ENCODE results near the gene ATP6V1G2.
"Not testable (repeated sequence)": the region's sequence is repeated elsewhere in the genome, so short reads cannot be mapped to it uniquely, and the experiment has no call there.

Gene ATP6V1G2

DNA sequence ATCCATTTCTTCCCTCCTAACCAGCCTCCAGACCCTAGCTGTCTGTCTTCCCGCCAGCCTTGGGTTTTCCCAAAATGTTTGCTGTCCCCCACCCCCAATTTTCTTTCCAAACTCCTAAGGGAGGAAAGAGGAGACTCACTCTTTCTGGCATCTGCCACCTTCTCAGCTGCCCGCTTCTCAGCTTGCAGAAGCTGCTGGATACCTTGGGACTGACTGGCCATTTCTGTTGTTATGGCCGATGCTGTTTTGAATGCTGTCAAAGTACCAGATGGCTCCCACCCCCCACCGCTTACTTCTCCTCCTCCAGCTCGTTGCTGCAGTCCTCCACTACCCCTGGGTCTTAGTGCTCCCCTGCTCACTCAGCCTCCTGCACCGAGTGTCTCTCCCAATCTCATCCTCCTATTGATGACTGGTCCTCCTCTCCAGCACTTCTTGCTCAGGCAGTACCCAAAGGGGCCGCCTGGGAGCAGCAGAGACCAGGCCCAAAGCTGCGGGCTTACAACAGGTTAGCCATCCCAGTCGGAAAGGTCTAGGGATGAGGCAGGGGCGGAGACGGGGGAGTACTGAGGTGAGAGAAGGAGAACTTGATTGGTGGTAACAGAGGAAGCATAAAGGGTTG is at the start of gene ATP6V1G2:
ATP6V1G2 (minus strand) TSS at position 270 of the 619 bp plus-strand sequence; CDS start at position 221, 49 bp downstream.
- no peak for DNase-seq (ENCODE audit: low read depth)

DNA sequence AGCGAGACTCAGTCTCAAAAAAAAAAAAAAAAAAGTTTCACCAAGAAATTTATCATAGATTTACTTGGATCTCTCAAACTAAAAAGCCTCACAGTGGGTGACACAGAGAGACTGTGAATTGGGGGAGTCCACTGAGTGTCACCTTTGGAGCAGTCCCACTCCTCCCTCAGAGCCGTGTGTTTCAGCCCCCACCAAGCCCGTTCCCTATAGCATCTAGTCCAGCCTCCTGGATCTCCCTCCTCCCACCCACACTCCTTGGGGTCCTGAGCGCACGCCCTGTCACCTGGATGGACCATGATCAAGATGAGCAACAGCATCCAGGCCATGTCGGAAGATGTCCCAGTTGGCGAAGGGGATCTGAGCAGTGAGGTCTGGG is 46.0 kb upstream of the ATP6V1G2 start:
- no peak for DNase-seq (ENCODE audit: low read depth)

DNA sequence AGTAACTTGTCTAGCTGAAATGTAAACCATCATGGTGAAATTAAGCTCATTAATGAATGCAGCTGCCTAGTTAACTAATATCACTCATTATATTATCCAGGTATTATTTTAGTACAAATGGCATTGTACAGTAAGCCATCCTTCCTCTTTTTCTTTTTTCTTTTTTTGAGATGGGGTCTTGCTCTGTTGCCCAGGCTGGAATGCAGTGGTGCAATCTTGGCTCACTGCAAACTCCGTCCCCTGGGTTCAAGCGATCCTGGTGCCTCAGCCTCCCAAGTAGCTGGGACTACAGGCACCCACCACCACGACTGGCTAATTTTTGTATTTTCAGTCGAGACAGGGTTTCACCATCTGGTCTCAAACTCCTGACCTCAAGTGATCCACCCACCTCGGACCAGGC is 44.3 kb upstream of the ATP6V1G2 start:
- not testable (repeated sequence) for DNase-seq (ENCODE audit: low read depth)

DNA sequence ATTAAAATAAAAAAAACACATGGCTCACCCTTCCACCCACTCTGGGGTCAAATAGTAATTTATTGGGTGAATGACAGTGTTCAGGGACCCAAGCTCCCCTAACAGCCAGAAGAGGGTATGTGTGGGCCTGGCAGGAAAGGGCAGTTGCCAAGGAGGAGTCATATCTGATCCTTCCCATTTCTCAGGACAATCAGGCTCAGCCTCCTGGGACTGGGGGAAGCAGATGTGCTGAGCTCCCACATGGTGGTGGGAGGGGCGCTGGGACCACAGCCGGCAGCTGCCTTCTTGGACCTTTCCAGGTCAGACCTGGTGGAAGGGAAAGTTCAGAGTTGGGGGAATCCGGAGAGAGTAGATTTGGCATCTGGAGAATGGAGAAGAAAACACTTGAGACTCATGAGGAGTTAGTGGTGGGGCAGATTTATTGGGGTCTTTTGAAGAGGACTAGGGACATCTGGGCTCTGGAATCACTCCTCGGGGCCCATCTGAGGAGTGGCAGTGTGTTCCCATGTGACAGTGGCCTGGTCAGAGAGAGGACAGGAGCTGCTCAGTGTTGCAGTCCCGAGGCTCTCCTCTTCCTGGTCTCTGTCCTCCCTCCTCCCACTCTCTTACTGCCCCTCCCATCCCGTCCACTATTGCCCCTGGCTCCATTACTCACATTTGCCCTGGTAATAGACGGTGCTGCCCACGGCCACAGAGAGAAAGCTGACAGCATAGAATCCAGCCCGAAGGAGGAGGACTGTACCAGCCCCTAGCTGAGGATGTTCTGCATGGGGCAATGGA is 42.7 kb upstream of the ATP6V1G2 start:
- DNase-seq (ENCODE audit: low read depth): no peak

DNA sequence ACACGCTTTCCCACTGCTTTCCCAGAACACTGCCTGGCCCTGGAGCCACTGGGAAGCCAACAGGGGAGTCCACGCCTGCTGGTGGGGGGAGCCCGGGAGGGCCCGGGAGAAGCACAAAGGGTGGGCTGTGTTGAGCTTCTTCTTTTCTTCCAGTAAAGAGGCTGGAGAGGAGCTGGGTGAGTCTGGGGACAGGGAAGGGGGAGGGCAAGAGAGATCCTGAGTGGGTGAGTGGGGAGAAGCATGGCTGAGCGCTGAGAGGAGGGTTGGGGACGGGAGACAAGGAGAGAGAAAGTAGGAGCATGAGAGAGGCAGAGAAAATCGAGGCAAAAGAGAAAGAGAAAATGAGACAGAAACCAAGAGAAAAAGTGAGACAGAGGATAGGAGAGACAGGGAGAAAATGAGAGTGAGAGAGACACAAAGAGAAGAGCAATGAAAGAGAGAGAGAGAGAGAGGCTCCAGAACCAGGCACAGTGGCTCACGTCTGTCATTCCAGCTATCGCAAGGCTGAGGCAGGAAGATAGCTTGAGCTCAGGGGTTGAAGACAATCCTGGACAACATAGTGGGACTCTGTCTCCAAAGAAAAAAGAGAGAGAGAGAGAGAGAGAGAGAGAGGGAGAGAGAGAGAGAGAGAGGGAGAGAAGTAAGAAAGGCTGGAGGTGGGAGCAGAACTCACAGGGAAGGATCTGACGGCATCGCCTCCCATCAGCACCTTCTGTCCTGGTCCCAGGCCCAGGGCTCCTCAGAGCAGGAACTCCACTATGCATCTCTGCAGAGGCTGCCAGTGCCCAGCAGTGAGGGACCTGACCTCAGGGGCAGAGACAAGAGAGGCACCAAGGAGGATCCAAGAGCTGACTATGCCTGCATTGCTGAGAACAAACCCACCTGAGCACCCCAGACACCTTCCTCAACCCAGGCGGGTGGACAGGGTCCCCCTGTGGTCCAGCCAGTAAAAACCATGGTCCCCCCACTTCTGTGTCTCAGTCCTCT is 41.7 kb upstream of the ATP6V1G2 start:
- DNase-seq (ENCODE audit: low read depth): no peak

DNA sequence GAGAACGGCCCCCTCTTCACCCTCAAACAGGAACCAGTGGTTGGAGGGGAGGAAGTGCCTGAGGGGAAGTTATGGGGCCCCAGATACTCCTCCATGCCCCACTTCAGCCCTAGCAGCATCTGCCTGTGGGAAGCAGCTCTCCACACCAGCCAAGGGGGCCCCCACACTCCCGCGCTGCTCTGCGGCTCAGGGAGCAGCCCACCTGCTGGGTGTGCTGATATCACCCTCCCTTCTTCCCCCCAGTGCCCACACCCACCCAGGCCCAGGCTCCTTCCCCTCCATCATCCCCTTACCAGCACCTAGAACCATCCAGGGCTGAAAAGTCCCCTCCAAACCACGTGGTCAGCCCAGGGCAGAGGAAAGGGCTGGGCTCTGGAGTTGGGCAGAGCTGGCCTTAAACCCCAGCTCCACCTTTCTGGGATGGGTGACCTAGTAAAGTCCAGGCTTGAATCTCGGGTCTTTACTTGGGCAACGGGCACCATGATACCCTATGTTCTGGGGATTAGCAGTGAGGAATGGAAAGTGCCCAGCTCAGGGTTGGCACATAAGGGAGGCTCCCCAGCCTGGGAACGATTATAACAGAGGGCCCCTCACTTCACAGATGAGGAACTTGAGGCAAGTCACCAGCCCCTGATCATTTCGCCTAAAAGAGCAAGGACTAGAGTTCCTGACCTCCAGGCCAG is 40.3 kb upstream of the ATP6V1G2 start:
- DNase-seq (ENCODE audit: low read depth): no peak

DNA sequence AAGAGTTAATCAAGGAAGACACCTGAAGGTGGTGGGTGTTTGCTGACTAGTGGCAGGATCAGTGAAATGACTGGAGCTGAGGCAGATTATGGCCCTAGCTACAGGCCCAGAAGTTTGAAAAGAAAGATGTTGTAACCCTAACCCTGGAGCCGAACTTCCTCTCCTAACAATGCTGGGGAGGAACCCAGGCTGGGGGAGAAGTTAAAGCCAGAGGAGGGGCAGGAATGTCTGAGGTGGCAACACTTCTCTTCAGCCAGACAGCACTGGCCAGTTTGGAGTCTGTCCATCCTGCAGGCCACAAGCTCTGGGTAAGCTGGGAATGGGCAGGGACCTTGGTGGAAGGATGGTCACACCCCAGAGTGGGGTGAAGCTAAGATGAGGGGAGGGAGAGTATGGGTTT is 39.6 kb upstream of the ATP6V1G2 start, which contains the start of gene LST1:
LST1 (plus strand) TSS at position 270 of the 400 bp plus-strand sequence. CDS start 1,023 bp downstream, outside the sequence.
- DNase-seq (ENCODE audit: low read depth): no peak

DNA sequence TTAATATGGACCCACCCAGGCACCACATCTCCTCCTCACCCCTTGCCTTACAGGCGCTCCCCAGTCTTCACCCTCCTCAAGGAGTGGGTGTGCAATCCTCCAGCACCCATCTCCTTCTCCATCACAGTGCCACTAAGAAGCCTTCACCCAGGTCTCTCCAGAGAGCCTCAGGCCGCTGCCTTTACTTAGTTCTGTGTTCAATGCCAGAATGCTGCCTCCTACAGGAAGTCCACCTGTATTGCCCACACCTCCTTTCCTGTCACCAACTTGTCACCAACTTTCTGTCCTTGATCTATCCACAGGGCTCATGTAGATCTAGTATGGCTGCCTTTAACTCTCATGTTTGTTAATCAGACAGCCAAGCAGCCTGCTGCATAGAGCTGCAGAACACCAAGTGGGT is 39.1 kb upstream of the ATP6V1G2 start:
- no peak for DNase-seq (ENCODE audit: low read depth)

DNA sequence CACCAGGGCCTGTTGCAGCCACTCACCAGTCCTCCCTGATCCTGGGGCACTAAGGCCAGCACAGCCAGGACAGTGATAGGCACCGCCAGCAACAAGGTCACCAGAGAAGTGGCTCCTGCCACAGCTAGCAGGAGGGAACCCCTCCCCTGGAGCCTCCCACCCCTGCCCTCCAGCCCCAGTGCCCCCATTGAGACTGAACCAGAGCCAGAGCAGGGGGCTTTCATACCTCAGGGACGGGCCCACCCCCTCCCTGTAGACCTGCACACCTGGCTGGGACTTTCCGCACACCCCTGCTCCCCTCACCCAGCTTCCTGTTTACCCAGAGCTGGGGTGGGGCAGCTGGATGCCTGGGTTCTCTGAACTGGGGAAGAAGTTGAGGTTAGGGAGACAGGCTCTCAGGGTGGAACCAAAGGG is 35.8 kb upstream of the ATP6V1G2 start, which contains the start of gene LTB:
LTB (minus strand) TSS at position 195 of the 414 bp plus-strand sequence; CDS start at position 188, 7 bp downstream.
- DNase-seq (ENCODE audit: low read depth): no peak

DNA sequence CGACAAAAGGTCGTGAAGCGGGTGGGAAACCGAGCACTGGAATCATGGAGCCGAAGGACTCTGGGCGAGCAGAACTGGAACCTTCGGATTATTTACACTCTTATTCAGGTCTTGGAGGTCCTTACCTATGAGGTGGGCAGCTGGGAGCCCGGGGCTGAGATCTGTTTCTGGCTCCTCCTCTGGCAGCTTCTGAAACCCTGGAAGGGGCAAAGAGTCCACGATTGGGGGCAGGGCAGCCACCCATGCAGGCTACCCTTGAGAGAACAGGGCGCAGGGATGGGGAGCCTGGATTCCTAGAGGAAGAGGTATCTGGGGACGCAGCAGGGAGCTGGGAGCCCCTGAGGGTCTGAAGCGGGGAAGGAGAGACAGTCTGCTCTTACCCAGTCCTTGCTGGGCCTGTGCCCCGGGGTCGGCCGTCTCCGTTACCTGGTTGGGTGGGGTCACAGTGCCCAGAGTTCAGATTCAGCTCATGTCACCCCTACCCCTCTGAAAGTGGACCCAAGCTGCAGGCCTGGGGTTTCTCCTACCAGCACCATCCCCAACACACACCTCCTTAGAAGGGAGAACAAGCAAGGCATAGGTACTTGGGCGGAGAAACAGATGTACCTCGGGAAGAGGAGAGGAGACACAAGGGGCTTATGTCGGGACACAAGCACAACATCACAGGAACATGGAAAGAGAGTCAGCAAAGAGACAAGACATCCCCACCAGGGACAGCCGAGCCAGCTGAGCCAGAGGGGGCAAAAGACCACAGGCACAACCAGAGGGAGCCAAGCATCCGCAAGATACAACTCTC is 35.2 kb upstream of the ATP6V1G2 start:
- no peak for DNase-seq (ENCODE audit: low read depth)

DNA sequence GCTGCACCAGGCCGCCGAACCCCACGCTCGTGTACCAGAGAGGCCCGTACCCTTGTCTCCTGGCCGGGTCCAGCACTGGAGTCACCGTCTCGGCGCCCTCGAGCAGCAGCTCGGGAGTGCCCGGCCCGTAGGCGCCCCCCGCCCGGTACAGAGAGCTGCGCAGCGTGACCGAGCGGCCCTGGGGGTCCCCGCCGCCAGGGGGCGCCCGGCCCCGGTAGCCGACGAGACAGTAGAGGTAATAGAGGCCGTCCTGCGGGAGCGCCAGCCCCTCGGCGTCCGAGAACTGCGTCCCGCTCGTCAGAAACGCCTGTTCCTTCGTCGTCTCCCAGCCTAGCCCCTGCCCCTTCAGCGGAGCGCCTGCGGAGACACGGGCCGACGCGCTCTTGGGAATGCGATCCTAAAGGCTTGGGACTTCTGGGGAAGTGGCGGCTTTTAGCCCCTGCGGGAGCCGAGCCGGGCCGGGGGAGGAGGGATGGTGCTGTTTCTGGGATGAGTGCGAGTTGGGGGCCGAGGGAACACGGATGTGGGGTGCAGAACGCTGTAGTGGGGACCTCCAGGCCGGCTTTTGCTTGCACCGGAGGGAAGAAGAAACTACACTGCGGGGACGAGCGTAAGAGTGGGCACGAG is 34.5 kb upstream of the ATP6V1G2 start:
- no peak for DNase-seq (ENCODE audit: low read depth)

DNA sequence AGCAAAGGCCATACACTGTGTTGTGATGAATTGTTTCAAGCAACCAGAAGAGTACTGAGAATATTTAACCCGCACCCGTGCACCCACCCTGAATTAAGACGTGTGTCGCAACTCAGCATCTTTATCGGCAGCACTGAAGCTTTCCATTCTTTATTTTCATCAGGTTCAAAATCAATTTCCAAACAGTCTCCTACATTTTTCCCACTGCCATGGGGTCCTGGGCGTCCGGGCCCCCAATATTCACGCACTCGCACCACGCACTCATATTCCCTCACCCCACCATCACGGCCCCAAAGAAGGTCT is 34.0 kb upstream of the ATP6V1G2 start:
- DNase-seq (ENCODE audit: low read depth): no peak

DNA sequence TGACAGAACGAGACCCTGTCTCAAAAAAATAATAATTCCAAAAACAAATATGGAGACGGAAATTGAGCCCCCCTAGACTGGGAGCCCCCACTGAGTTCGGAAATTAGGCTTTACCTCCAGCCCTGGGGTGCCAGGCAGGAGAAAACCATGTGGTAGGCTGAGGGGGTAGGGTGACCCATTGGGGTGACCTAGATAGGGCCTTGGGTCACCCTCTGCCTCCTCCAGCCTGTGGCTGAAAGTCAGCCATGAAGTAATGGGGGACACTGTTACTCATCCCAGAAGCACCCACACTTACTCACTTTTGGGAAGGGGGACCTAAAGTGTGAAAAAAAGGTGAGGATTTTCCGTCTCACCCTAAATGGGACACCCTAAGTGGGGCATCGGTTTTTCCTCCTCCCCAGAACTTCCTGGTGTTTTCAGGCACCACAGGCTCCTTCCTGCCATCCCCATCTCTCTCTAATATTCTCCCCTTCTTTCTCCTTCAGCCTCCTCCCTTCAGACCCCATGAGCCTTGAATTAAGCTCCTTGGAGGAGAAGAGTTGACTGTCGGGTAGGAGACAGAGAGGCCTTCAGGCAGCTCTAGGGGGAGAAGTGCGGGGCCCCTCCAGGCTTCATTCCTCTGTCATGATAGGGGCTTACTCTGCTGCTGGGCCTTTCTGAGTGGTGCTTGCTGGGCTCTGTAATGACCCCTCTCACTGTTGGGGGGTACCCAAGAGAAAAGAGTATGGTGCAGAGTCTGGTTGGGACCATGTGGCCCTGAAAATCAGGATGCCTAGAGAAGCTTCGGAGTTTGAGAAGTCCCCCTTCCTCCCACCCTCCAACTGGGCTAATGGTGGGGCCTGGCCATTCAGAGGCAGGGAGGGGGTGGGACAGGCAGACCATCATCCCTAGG is 33.4 kb upstream of the ATP6V1G2 start:
- no peak for DNase-seq (ENCODE audit: low read depth)

DNA sequence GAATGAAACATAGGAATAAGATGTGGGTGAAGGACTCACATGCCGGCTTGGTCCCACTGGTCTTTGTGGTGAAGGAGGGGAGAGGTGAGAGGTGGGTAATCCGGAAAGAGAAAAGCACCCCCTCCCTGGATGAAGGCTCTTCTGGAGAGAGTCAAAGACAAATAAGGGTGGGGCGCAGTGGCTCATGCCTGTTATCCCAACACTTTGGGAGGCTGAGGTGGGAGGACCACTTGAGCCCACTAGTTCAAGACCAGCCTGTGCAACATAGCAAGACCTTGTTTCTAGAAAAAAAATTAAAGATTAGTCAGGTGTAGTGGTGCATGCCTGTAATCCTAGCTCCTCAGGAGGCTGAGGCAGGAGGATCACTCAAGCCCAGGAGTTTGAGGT is 32.7 kb upstream of the ATP6V1G2 start:
- DNase-seq (ENCODE audit: low read depth): no peak

DNA sequence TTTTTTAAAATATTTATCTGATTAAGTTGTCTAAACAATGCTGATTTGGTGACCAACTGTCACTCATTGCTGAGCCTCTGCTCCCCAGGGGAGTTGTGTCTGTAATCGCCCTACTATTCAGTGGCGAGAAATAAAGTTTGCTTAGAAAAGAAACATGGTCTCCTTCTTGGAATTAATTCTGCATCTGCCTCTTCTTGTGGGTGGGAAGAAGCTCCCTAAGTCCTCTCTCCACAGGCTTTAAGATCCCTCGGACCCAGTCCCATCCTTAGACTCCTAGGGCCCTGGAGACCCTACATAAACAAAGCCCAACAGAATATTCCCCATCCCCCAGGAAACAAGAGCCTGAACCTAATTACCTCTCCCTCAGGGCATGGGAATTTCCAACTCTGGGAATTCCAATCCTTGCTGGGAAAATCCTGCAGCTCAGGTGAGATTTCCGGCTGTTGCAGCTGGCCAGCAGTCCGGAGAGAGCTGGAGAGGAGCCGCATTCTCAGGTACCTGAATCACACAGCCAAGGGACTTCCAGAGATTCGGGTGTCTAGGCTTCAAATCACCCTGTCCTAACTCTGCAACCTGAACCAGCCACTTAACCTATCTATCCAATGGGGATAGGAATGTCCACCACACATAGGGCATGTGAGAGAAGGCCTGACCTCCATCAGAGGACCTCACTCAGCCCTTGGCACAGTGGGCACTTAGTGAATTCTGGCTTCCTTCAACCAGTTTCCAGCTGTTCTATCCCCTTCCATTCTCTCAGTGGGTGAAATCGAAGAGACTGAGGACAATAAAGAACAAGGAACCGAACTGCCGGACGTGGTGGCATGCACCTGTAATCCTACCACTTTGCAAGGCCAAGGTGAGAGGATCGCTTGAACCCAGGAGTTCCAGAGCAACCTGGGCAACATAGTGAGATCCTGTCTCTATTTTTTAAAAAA is 32.0 kb upstream of the ATP6V1G2 start:
- DNase-seq (ENCODE audit: low read depth): no peak

DNA sequence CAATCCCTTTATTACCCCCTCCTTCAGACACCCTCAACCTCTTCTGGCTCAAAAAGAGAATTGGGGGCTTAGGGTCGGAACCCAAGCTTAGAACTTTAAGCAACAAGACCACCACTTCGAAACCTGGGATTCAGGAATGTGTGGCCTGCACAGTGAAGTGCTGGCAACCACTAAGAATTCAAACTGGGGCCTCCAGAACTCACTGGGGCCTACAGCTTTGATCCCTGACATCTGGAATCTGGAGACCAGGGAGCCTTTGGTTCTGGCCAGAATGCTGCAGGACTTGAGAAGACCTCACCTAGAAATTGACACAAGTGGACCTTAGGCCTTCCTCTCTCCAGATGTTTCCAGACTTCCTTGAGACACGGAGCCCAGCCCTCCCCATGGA is 31.2 kb upstream of the ATP6V1G2 start:
- DNase-seq (ENCODE audit: low read depth): no peak

DNA sequence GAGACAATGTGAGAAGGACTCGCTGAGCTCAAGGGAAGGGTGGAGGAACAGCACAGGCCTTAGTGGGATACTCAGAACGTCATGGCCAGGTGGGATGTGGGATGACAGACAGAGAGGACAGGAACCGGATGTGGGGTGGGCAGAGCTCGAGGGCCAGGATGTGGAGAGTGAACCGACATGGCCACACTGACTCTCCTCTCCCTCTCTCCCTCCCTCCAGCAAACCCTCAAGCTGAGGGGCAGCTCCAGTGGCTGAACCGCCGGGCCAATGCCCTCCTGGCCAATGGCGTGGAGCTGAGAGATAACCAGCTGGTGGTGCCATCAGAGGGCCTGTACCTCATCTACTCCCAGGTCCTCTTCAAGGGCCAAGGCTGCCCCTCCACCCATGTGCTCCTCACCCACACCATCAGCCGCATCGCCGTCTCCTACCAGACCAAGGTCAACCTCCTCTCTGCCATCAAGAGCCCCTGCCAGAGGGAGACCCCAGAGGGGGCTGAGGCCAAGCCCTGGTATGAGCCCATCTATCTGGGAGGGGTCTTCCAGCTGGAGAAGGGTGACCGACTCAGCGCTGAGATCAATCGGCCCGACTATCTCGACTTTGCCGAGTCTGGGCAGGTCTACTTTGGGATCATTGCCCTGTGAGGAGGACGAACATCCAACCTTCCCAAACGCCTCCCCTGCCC is 30.6 kb upstream of the ATP6V1G2 start:
- no peak for DNase-seq (ENCODE audit: low read depth)
